GOT3 (cell line): ENCODE results near the gene SUPT5H.

Experiments
- DNase-seq: peaks from one replicate; lab custom pipeline; 2025; ENCODE audit warnings: mixed read lengths; lab: John Stamatoyannopoulos, UW

SUPT5H gene

GRCh38 chr19:39497701-39497995, 52.3 kb downstream of the SUPT5H start:
- DNase-seq = no peak

- DNase-seq = no peak
These were observed 52.8 kb downstream of the SUPT5H start for GRCh38 chr19:39497996-39498797.

GRCh38 chr19:39498798-39499642, 53.6 kb downstream of the SUPT5H start, which contains the start of gene DLL3:
TSS of gene DLL3 (plus strand) at chr19:39498947. CDS start at chr19:39498975, 28 bp downstream.
- DNase-seq = no peak

GRCh38 chr19:39499932-39500331, 54.5 kb downstream of the SUPT5H start:
- no peak for DNase-seq

- no peak for DNase-seq
These were observed 55.2 kb downstream of the SUPT5H start for GRCh38 chr19:39500543-39500942.

- no peak for DNase-seq
These were observed 56.0 kb downstream of the SUPT5H start for GRCh38 chr19:39501340-39501739.

- no peak for DNase-seq
These were observed 57.4 kb downstream of the SUPT5H start for GRCh38 chr19:39502640-39503417.

- no peak for DNase-seq
These were observed 61.2 kb downstream of the SUPT5H start for GRCh38 chr19:39506598-39506943.

GRCh38 chr19:39506944-39507714, 61.7 kb downstream of the SUPT5H start:
- no peak for DNase-seq

- DNase-seq = no peak
These were observed 62.5 kb downstream of the SUPT5H start for GRCh38 chr19:39507715-39508364.

GRCh38 chr19:39508629-39509028, 63.2 kb downstream of the SUPT5H start:
- no peak for DNase-seq

GRCh38 chr19:39509233-39509632, 63.9 kb downstream of the SUPT5H start:
- DNase-seq = no peak

GRCh38 chr19:39512988-39513387, 67.6 kb downstream of the SUPT5H start:
- no peak for DNase-seq

- DNase-seq = no peak
These were observed 69.6 kb downstream of the SUPT5H start, which contains the start of gene SELENOV for GRCh38 chr19:39514840-39515550. TSS of gene SELENOV (plus strand) at chr19:39515139. CDS start at chr19:39515213, 74 bp downstream.

- no peak for DNase-seq
These were observed 70.3 kb downstream of the SUPT5H start for GRCh38 chr19:39515551-39516191.

GRCh38 chr19:39516270-39516669, 70.9 kb downstream of the SUPT5H start:
- no peak for DNase-seq

GRCh38 chr19:39517432-39517831, 72.0 kb downstream of the SUPT5H start:
- DNase-seq = no peak

GRCh38 chr19:39518458-39518857, 73.1 kb downstream of the SUPT5H start:
- DNase-seq = no peak

- DNase-seq = no peak
These were observed 73.6 kb downstream of the SUPT5H start for GRCh38 chr19:39518975-39519374.
